Limb (tissue), 2 donors: ENCODE measurements around the gene MDC1.

Experiments
- DNase-seq, 2 donors: peaks; one replicate each; pipeline ENCODE4 v3.0.0-alpha.2; 2016; ENCODE audit errors: extremely low spot score in 2 of 2

Gene MDC1

GRCh38 chr6:30703011-30703410 lies 14.1 kb downstream of the MDC1 start:
- DNase-seq: no peak

GRCh38 chr6:30700340-30700739 lies 16.7 kb downstream of the MDC1 start:
- DNase-seq: no peak

- no peak for DNase-seq
Measured at GRCh38 chr6:30696432-30696831, 20.6 kb downstream of the MDC1 start.

GRCh38 chr6:30691208-30691847 lies 25.8 kb downstream of the MDC1 start:
- no peak for DNase-seq

GRCh38 chr6:30690403-30691207 lies 26.5 kb downstream of the MDC1 start, which contains the start of gene NRM:
Gene NRM, minus strand, starts transcription at chr6:30690984. Its CDS starts 10 bp downstream, at chr6:30690974.
- peak; percentile 92 to 94 for DNase-seq

- no peak for DNase-seq
Measured at GRCh38 chr6:30689985-30690384, 27.1 kb downstream of the MDC1 start.

GRCh38 chr6:30689022-30689865 lies 27.8 kb downstream of the MDC1 start:
- DNase-seq: no peak

GRCh38 chr6:30688569-30688968 lies 28.5 kb downstream of the MDC1 start:
- no peak for DNase-seq

- DNase-seq: peak in 1 of 2 donors; percentile 28
Measured at GRCh38 chr6:30687659-30688431, 29.2 kb downstream of the MDC1 start.

- peak; percentile 92 to 95 for DNase-seq
Measured at GRCh38 chr6:30686908-30687658, 30.0 kb downstream of the MDC1 start.

GRCh38 chr6:30686009-30686907 lies 30.8 kb downstream of the MDC1 start, which contains the start of gene PPP1R18:
Gene PPP1R18, minus strand, starts transcription at chr6:30686645. Its CDS starts 627 bp downstream, at chr6:30686018.
- DNase-seq: peak; percentile 60 to 86

- no peak for DNase-seq
Measured at GRCh38 chr6:30685157-30686008, 31.7 kb downstream of the MDC1 start.

- no peak for DNase-seq
Measured at GRCh38 chr6:30684386-30685156, 32.5 kb downstream of the MDC1 start.

- DNase-seq: no peak
Measured at GRCh38 chr6:30683980-30684338, 33.1 kb downstream of the MDC1 start.

GRCh38 chr6:30683183-30683979 lies 33.7 kb downstream of the MDC1 start:
- DNase-seq: no peak
